Thoracic aorta (tissue), 2 donors: ENCODE measurements around the gene PITX1. TPM values are rescaled to one million over a fixed set of nuclear protein-coding genes. Genes with fewer than 3 reads are reported as not detected.

Source experiments
- ATAC-seq: fragments of 150-250 bp; one replicate; pipeline ENCODE4 v1.8.0; 2017; ENCODE audit warnings: low read depth; ENCODE audit not compliant: insufficient number of reproducible peaks, low FRiP score
- DNase-seq: peaks from one replicate; pipeline ENCODE4 v3.0.0-alpha.2; 2020; ENCODE audit warnings: low spot score
- H3K27ac ChIP-seq, 2 donors: fragments of 200-600 bp; sonication (generic); 1 replicate in 1 of 2; 2 replicates in 1 of 2; pipeline ENCODE4 v1.5.1; 2016; ENCODE audit warnings: mild to moderate bottlenecking in 2 of 2, moderate library complexity in 2 of 2
- H3K27me3 ChIP-seq: fragments of 200-600 bp; sonication (generic); replicated peaks from 2 replicates; pipeline ENCODE4 v1.6.0; 2016; ENCODE audit warnings: mild to moderate bottlenecking; ENCODE audit not compliant: insufficient read depth
- H3K36me3 ChIP-seq: fragments of 200-600 bp; sonication (generic); one replicate; pipeline ENCODE4 v1.5.1; 2016
- H3K4me1 ChIP-seq, 2 donors: fragments of 200-600 bp; sonication (generic); 1 replicate in 1 of 2; 2 replicates in 1 of 2; pipeline versions ENCODE4 v1.5.1 to v1.6.0; 2016; ENCODE audit warnings: low read depth in 2 of 2, mild to moderate bottlenecking in 1 of 2; ENCODE audit not compliant: control insufficient read depth in 1 of 2
- H3K4me3 ChIP-seq: fragments of 200-600 bp; sonication (generic); 2 replicates; pipeline ENCODE4 v1.5.1; 2016; ENCODE audit warnings: mild to moderate bottlenecking
- H3K9me3 ChIP-seq: fragments of 200-600 bp; sonication (generic); 2 replicates; pipeline ENCODE4 v1.5.1; 2016
- total RNA-seq, 2 donors: library from RNA; depleted of rRNA; stranded (reverse); fragments of >200 nt; gene quantifications; one replicate each; pipeline versions ENCODE4 v1.1.0 to v1.2.3, GENCODE V29; 2016
- TF ChIP-seq, protein P1 (sequence below): fragments of 200-600 bp; sonication (generic); IDR thresholded peaks from one replicate; pipeline ENCODE4 v1.5.1; 2019; ENCODE audit warnings: antibody characterized with exemption

PITX1 gene
- total RNA-seq, 2 donors from 2014 or later, result not detected

DNA sequence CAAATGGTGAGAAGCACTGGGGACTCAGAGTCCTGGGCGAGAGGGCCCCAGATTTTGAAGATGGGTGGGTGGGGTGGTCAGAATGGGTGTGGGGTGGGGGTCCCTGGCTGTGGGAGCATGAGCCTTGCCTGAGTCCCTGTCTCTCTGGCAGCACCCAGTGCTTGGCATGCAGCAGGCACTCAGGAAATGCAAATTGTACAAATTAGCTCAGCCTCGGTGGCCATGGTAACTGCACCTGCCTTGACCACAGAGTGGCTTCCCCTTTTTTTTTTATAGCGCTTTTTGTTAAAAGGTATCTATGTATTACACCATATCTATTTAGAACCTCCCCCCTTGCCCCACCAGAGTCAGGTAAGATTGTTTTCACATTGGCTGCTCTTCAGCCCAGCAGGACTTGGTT is 19.2 kb upstream of the PITX1 start:
- no peak for ATAC-seq
- H3K4me3 ChIP-seq, result no peak overlapping the region
- no peak for DNase-seq

DNA sequence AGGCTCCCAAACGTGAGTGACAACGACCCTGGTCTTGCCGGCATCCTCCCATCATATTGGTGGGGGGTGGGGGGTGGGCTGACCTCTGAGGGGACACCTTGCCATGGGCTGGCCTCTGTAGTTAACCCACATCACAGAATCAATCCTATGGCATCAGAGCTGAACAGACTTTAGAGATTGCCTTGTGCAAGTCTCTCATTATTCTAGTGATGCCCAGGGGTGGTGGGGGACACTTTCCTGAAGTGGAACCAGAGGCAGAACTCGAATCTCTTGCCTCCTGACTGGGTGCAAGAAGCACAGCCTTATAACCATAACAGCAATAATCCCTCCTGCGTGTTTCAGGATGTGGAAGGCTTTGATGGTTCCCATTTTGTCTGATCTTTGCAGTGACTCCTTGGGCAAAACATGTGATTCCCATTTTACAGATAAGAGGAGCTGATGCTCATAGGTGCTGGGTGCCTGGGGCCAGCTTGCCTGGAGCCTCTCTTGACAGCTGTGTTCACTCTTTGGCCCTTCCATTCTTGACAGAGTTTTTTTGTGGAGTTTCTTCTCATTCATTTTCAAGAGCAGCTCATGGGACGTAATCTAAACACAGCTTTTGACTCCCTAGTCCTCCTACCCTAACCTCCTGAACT is 18.6 kb upstream of the PITX1 start:
- DNase-seq, result no peak
- TF ChIP-seq, protein P1, sequence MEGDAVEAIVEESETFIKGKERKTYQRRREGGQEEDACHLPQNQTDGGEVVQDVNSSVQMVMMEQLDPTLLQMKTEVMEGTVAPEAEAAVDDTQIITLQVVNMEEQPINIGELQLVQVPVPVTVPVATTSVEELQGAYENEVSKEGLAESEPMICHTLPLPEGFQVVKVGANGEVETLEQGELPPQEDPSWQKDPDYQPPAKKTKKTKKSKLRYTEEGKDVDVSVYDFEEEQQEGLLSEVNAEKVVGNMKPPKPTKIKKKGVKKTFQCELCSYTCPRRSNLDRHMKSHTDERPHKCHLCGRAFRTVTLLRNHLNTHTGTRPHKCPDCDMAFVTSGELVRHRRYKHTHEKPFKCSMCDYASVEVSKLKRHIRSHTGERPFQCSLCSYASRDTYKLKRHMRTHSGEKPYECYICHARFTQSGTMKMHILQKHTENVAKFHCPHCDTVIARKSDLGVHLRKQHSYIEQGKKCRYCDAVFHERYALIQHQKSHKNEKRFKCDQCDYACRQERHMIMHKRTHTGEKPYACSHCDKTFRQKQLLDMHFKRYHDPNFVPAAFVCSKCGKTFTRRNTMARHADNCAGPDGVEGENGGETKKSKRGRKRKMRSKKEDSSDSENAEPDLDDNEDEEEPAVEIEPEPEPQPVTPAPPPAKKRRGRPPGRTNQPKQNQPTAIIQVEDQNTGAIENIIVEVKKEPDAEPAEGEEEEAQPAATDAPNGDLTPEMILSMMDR, result no peak
- H3K27me3 ChIP-seq, result no peaks in the 10 kb centered on the region

More for the DNA sequence above, 19.2 kb upstream of the PITX1 start:
- Histone ChIP-seq H3K36me3 (no peaks in the 10 kb centered on the region), H3K4me1 (peaks cover 6 to 13% of the 10 kb centered on the region in 2 donors), H3K27me3 (no peaks in the 10 kb centered on the region), H3K9me3 (no peaks in the 10 kb centered on the region), H3K27ac (no peak overlapping the region)
- TF ChIP-seq, protein P1, result no peak

DNA sequence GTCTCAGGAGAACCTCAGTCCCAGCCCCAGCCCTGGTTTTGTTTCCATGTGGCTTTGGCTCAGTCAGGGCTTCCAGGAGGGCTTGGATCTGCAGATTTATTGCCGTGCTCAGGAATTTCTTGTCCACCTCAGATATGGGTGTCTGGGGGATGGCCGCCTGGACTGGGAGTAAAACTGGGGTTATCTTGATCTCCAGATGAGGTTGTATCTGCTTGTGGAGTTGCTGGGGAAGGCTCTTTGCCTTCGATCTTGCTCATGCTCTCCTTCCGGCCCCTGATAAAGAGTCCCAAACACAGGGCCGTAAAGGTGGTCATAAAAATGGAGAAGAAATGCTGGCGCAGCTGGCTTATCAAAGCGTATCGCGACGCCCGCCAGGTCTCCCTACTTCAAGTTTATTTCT is 17.8 kb upstream of the PITX1 start:
- no peaks in the 10 kb centered on the region for H3K36me3 ChIP-seq
- TF ChIP-seq, protein P1, result no peak
- H3K27ac ChIP-seq, result no peak overlapping the region
- H3K4me3 ChIP-seq, result no peak overlapping the region
- no peak for DNase-seq
- H3K27me3 ChIP-seq, result no peaks in the 10 kb centered on the region
- no peak for ATAC-seq
- peaks cover 6 to 13% of the 10 kb centered on the region in 2 donors for H3K4me1 ChIP-seq
- no peaks in the 10 kb centered on the region for H3K9me3 ChIP-seq

More for the DNA sequence above, 18.6 kb upstream of the PITX1 start:
- Histone ChIP-seq H3K36me3 (no peaks in the 10 kb centered on the region), H3K27ac (no peak overlapping the region), H3K4me3 (no peak overlapping the region), H3K4me1 (peaks cover 6 to 13% of the 10 kb centered on the region in 2 donors), H3K9me3 (no peaks in the 10 kb centered on the region)
- no peak for ATAC-seq

DNA sequence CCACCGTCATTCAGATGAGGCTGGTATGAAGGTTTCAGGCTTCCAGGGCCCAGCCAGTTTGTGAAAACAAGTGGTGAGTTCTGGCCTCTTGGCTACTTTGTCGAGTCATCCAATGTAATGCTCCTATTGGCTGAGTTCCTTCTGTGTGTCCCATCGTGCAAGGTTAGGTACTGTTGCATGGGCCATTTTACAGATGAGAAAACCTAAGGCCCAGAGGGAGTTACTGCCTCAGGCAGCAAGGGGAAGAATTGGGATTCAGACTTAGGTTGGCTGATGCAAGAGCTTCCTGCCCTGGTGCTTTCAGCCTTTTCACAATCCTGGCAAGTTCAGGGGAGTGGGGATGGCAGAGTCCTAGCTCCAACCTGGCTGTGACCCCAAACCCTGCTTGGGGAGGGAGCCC is 17.4 kb upstream of the PITX1 start:
- Histone ChIP-seq H3K36me3 (no peaks in the 10 kb centered on the region), H3K27me3 (no peaks in the 10 kb centered on the region), H3K4me3 (no peak overlapping the region), H3K27ac (no peak overlapping the region), H3K4me1 (peaks cover 6 to 13% of the 10 kb centered on the region in 2 donors), H3K9me3 (no peaks in the 10 kb centered on the region)
- ATAC-seq (no peak), DNase-seq (no peak)
- TF ChIP-seq, protein P1, result no peak

DNA sequence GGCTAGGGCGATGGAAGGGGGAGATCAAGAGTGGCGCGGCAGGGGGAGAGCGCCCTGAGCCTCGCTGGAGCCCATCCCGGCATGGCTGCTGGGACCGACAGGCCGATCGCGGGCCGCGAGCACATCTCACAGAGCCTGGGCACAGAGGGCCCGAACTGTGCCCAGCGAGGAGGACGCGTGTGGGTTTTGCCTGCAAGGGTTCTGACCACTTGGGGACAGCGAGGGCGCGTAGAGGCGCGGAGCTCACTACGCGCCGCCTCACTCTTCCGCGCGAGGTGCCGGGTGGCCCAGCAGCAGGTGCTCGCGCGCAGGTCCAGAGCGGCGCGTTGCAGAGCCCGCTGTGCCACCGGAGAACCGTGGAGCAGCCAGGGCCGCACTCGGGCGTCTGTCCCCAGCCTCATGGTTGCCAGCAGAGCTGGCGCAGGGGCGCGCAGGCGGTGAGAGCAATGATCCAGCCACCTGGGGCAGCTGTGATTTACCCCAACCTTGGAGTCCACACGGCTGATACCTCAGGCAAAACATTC is 16.3 kb upstream of the PITX1 start:
- Histone ChIP-seq H3K4me1 (peaks cover 0 to 3% of the 10 kb centered on the region in 2 donors), H3K27ac (no peak overlapping the region), H3K4me3 (no peak overlapping the region), H3K27me3 (no peaks in the 10 kb centered on the region), H3K9me3 (no peaks in the 10 kb centered on the region), H3K36me3 (no peaks in the 10 kb centered on the region)
- TF ChIP-seq, protein P1, result no peak
- DNase-seq (no peak), ATAC-seq (no peak)
